Mesendoderm (in vitro differentiated cells): ENCODE measurements around the gene INPP5F.

Source experiments
- DNase-seq: peaks from one replicate; pipeline ENCODE4 v3.0.0; 2013
- H2AK5ac ChIP-seq: 2 replicates; pipeline ENCODE4 v1.6.1; 2013; ENCODE audit warnings: low read length, inconsistent platforms
- H2BK120ac ChIP-seq: 2 replicates; pipeline ENCODE4 v1.6.1; 2013; ENCODE audit warnings: low read depth, mild to moderate bottlenecking, low read length, moderate library complexity, mixed read lengths
- H2BK15ac ChIP-seq: replicated peaks from 2 replicates; pipeline ENCODE4 v1.6.1; 2013; ENCODE audit warnings: low read depth, mild to moderate bottlenecking, moderate library complexity
- H2BK5ac ChIP-seq: 2 replicates; pipeline ENCODE4 v1.6.1; 2013; ENCODE audit warnings: low read length, inconsistent platforms
- H3K18ac ChIP-seq: 2 replicates; pipeline ENCODE4 v1.6.1; 2013; ENCODE audit warnings: mild to moderate bottlenecking, low read length, mixed read lengths
- H3K23ac ChIP-seq: one replicate; pipeline ENCODE4 v1.6.1; 2013; ENCODE audit warnings: low read length
- H3K27ac ChIP-seq: 2 replicates; pipeline ENCODE4 v1.5.1; 2013; ENCODE audit warnings: low read depth, mild to moderate bottlenecking, inconsistent platforms, low read length, moderate library complexity
- H3K27me3 ChIP-seq: 2 replicates; pipeline ENCODE4 v1.6.1; 2013; ENCODE audit warnings: low read length, control low read depth, mild to moderate bottlenecking, inconsistent platforms; ENCODE audit not compliant: insufficient read depth, poor library complexity
- H3K36me3 ChIP-seq: 2 replicates; pipeline ENCODE4 v1.6.1; 2013; ENCODE audit warnings: low read length, inconsistent platforms; ENCODE audit not compliant: control insufficient read depth, insufficient read depth
- H3K4ac ChIP-seq: one replicate; pipeline ENCODE4 v1.6.1; 2013; ENCODE audit warnings: low read depth, mild to moderate bottlenecking, low read length, moderate library complexity
- H3K4me1 ChIP-seq: 2 replicates; pipeline ENCODE4 v1.6.1; 2013; ENCODE audit warnings: low read depth, low read length, inconsistent platforms; ENCODE audit not compliant: control insufficient read depth
- H3K4me2 ChIP-seq: 2 replicates; pipeline ENCODE4 v1.6.1; 2013; ENCODE audit warnings: low read length
- H3K4me3 ChIP-seq: 2 replicates; pipeline ENCODE4 v1.5.1; 2013; ENCODE audit warnings: mild to moderate bottlenecking, low read length
- H3K56ac ChIP-seq: one replicate; pipeline ENCODE4 v1.6.1; 2013; ENCODE audit warnings: low read length
- H3K79me1 ChIP-seq: 2 replicates; pipeline ENCODE4 v1.6.1; 2013; ENCODE audit warnings: low read length, inconsistent platforms
- H3K79me2 ChIP-seq: 2 replicates; pipeline ENCODE4 v1.6.1; 2013; ENCODE audit warnings: mild to moderate bottlenecking, low read length; ENCODE audit not compliant: control insufficient read depth, insufficient read depth
- H3K9ac ChIP-seq: 2 replicates; pipeline ENCODE4 v1.6.1; 2013; ENCODE audit warnings: low read length, inconsistent platforms
- H4K5ac ChIP-seq: one replicate; pipeline ENCODE4 v1.6.1; 2013; ENCODE audit warnings: low read length
- H4K8ac ChIP-seq: one replicate; pipeline ENCODE4 v1.6.1; 2013; ENCODE audit warnings: low read depth, mild to moderate bottlenecking, control low read depth, low read length, moderate library complexity
- WGBS: extraction: QIAGEN DNeasy Blood & Tissue Kit; methylation state at CpG from one replicate; pipeline ENCODE4 v1.1.7; 2013; ENCODE audit warnings: low lambda C conversion rate, missing lambda C conversion rate; ENCODE audit not compliant: insufficient coverage; ENCODE audit errors: extremely low coverage; 5-methylcytosine and 5-hydroxymethylcytosine counted together

The INPP5F gene

DNA sequence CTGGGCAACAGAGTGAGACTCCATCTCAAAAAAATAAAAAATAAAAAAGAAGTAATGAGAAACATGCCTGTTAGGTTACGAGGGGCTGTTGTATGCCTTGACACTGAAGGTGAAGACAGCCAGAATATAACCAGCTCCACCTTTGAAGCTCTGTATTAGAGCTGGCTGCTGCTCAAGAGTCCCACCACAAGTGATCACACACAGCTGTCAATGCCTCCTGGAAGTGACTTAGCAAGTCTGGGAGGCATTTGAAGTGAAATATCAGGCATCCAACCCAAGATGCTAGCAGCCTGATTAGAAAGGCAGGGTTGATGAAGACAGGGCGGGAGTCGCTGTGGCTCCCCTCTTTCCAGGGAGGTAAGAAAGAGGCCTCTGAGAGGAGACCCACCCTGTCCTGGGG, 34.1 kb upstream of the INPP5F start:
- H3K36me3 ChIP-seq = no peaks in the 10 kb centered on the region
- no peaks in the 10 kb centered on the region for H3K79me1 ChIP-seq
- H4K5ac ChIP-seq = no peak overlapping the region
- H2AK5ac ChIP-seq = no peak overlapping the region
- H3K4me3 ChIP-seq = no peak overlapping the region
- peaks cover 5% of the 10 kb centered on the region for H3K4me1 ChIP-seq
- no peak for DNase-seq
- H2BK5ac ChIP-seq = no peak overlapping the region
- no peak overlapping the region for H3K4me2 ChIP-seq
- H3K79me2 ChIP-seq = no peaks in the 10 kb centered on the region
- H4K8ac ChIP-seq = no peak overlapping the region
- H3K56ac ChIP-seq = no peak overlapping the region
- H3K4ac ChIP-seq = no peak overlapping the region
- H2BK120ac ChIP-seq = no peak overlapping the region
- no peak overlapping the region for H3K23ac ChIP-seq
- H3K9ac ChIP-seq = no peak overlapping the region
- no peak overlapping the region for H3K18ac ChIP-seq
- WGBS = no CpG with 5 or more reads among the region's 3 CpGs
- H3K27me3 ChIP-seq = no peaks in the 10 kb centered on the region
- H2BK15ac ChIP-seq = no peak overlapping the region
- H3K27ac ChIP-seq = no peak overlapping the region

GRCh38 chr10:119693262-119693957, 32.4 kb upstream of the INPP5F start:
- Histone ChIP-seq H3K4me3 (no peak overlapping the region), H3K79me1 (no peaks in the 10 kb centered on the region), H3K23ac (no peak overlapping the region), H3K18ac (no peak overlapping the region), H4K5ac (no peak overlapping the region), H3K9ac (no peak overlapping the region), H2BK120ac (no peak overlapping the region), H3K36me3 (no peaks in the 10 kb centered on the region), H2BK5ac (no peak overlapping the region), H3K79me2 (no peaks in the 10 kb centered on the region), H2BK15ac (no peak overlapping the region), H3K56ac (no peak overlapping the region), H3K27me3 (no peaks in the 10 kb centered on the region), H3K27ac (no peak overlapping the region), H3K4ac (no peak overlapping the region), H4K8ac (no peak overlapping the region), H3K4me1 (peaks cover 4% of the 10 kb centered on the region), H2AK5ac (no peak overlapping the region), H3K4me2 (no peak overlapping the region)
- DNase-seq = no peak
- WGBS = no CpG with 5 or more reads among the region's 6 CpGs

DNA sequence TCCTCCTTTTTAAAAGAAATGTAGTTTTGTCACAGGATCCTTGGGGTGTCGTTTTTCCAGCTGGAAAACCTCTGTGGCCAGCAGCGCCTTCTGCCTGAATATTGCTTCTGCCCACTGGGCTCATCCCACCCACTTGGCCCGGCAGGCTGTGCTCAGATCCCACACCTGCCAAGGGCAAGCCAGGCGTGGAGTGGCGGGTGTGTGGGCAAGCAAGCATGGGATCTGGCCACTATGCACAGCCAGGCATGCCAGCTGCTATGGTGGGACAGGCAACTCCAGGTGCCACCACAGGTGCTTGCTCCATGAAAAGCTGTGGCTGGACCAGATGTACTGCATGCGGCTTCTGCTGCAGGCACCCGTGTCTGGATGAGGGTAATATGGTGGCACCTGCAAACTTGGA, 31.2 kb upstream of the INPP5F start:
- WGBS = no CpG with 5 or more reads among the region's 7 CpGs
- H3K56ac ChIP-seq = no peak overlapping the region
- no peak overlapping the region for H3K9ac ChIP-seq

GRCh38 chr10:119700321-119700954, 25.4 kb upstream of the INPP5F start:
- H2BK15ac ChIP-seq = no peak overlapping the region
- WGBS = no CpG with 5 or more reads among the region's 4 CpGs
- H3K27me3 ChIP-seq = no peaks in the 10 kb centered on the region
- no peak overlapping the region for H3K4me3 ChIP-seq
- no peak overlapping the region for H3K56ac ChIP-seq
- H3K18ac ChIP-seq = no peak overlapping the region
- H3K79me2 ChIP-seq = no peaks in the 10 kb centered on the region
- no peaks in the 10 kb centered on the region for H3K79me1 ChIP-seq
- no peak overlapping the region for H3K9ac ChIP-seq
- no peak overlapping the region for H2BK5ac ChIP-seq
- no peak overlapping the region for H3K4ac ChIP-seq
- H2BK120ac ChIP-seq = no peak overlapping the region
- DNase-seq = no peak
- no peak overlapping the region for H3K27ac ChIP-seq
- H4K8ac ChIP-seq = no peak overlapping the region
- H3K4me1 ChIP-seq = no peaks in the 10 kb centered on the region
- H3K4me2 ChIP-seq = no peak overlapping the region
- H2AK5ac ChIP-seq = no peak overlapping the region
- H3K23ac ChIP-seq = no peak overlapping the region
- H4K5ac ChIP-seq = no peak overlapping the region
- H3K36me3 ChIP-seq = no peaks in the 10 kb centered on the region

More for the DNA sequence above, 31.2 kb upstream of the INPP5F start:
- no peak overlapping the region for H2BK5ac ChIP-seq
- H3K4me2 ChIP-seq = no peak overlapping the region
- H3K18ac ChIP-seq = no peak overlapping the region
- H3K23ac ChIP-seq = no peak overlapping the region
- DNase-seq = no peak
- H2AK5ac ChIP-seq = no peak overlapping the region
- no peaks in the 10 kb centered on the region for H3K79me2 ChIP-seq
- H3K79me1 ChIP-seq = no peaks in the 10 kb centered on the region
- no peak overlapping the region for H3K27ac ChIP-seq
- no peak overlapping the region for H4K5ac ChIP-seq
- H2BK120ac ChIP-seq = no peak overlapping the region
- H3K4me1 ChIP-seq = no peaks in the 10 kb centered on the region
- no peaks in the 10 kb centered on the region for H3K36me3 ChIP-seq
- no peak overlapping the region for H2BK15ac ChIP-seq
- H3K4me3 ChIP-seq = no peak overlapping the region
- no peaks in the 10 kb centered on the region for H3K27me3 ChIP-seq
- no peak overlapping the region for H4K8ac ChIP-seq
- no peak overlapping the region for H3K4ac ChIP-seq

GRCh38 chr10:119701861-119702260, 24.0 kb upstream of the INPP5F start:
- no peak overlapping the region for H3K23ac ChIP-seq
- H3K27ac ChIP-seq = no peak overlapping the region
- no peak for DNase-seq
- 100% methylated on average over 1 of the region's 7 CpGs for WGBS
- no peaks in the 10 kb centered on the region for H3K4me1 ChIP-seq
- H4K5ac ChIP-seq = no peak overlapping the region
- H2BK120ac ChIP-seq = no peak overlapping the region
- H3K79me1 ChIP-seq = no peaks in the 10 kb centered on the region
- H3K4me3 ChIP-seq = no peak overlapping the region
- H3K4ac ChIP-seq = no peak overlapping the region
- H2BK5ac ChIP-seq = no peak overlapping the region
- no peak overlapping the region for H2AK5ac ChIP-seq
- H3K79me2 ChIP-seq = no peaks in the 10 kb centered on the region
- H2BK15ac ChIP-seq = no peak overlapping the region
- no peaks in the 10 kb centered on the region for H3K27me3 ChIP-seq
- H3K36me3 ChIP-seq = no peaks in the 10 kb centered on the region
- H3K9ac ChIP-seq = no peak overlapping the region
- H3K18ac ChIP-seq = no peak overlapping the region
- H3K56ac ChIP-seq = no peak overlapping the region
- no peak overlapping the region for H3K4me2 ChIP-seq
- H4K8ac ChIP-seq = no peak overlapping the region

DNA sequence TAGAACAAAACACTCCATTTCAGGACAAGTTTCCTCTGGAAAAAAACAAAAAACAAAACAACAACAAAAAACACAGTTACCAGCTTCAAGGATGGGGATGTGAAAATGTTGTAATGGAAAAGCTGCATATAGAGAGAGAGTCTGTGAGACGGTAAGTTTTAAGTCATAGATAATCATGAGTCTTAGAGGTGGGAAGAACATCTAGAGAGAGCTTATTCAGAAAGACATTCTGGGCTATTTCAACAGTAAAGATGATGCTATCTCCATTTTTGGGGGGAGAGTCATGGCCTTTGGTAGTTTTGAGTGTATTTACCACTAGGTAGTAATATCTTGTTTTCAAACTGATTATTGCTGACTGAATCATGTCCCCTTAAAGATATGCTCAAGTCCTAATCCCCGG, 23.3 kb upstream of the INPP5F start:
- no peaks in the 10 kb centered on the region for H3K79me1 ChIP-seq
- no peak overlapping the region for H2BK120ac ChIP-seq
- H3K56ac ChIP-seq = no peak overlapping the region
- no peak overlapping the region for H3K4ac ChIP-seq
- H2BK15ac ChIP-seq = no peak overlapping the region
- no peak for DNase-seq
- no peaks in the 10 kb centered on the region for H3K79me2 ChIP-seq
- no peak overlapping the region for H4K8ac ChIP-seq
- no peaks in the 10 kb centered on the region for H3K27me3 ChIP-seq
- H3K18ac ChIP-seq = no peak overlapping the region
- H3K27ac ChIP-seq = no peak overlapping the region
- H3K23ac ChIP-seq = no peak overlapping the region
- WGBS = no CpG with 5 or more reads among the region's 2 CpGs
- no peaks in the 10 kb centered on the region for H3K36me3 ChIP-seq
- H2BK5ac ChIP-seq = no peak overlapping the region
- H4K5ac ChIP-seq = no peak overlapping the region
- no peak overlapping the region for H3K9ac ChIP-seq
- H3K4me2 ChIP-seq = no peak overlapping the region
- H3K4me3 ChIP-seq = no peak overlapping the region
- H2AK5ac ChIP-seq = no peak overlapping the region
- H3K4me1 ChIP-seq = no peaks in the 10 kb centered on the region
